Thyroid gland (tissue), 4 donors: ENCODE results near the gene FAM83C. TPM values are rescaled to one million over a fixed set of nuclear protein-coding genes. Genes with fewer than 3 reads are reported as not detected.

Source experiments
- DNase-seq, 2 donors: peaks; one replicate each; pipeline ENCODE4 v3.0.0-alpha.2; 2019
- H3K27ac ChIP-seq, 3 donors: fragments of 200-600 bp; sonication (generic); 1 replicate in 2 of 3; 2 replicates in 1 of 3; pipeline ENCODE4 v1.5.1; 2016 to 2019; ENCODE audit warnings: mild to moderate bottlenecking in 1 of 3, moderate library complexity in 1 of 3
- H3K27me3 ChIP-seq: fragments of 200-600 bp; sonication (generic); one replicate; pipeline ENCODE4 v1.5.1; 2019
- H3K36me3 ChIP-seq, 2 donors: fragments of 200-600 bp; sonication (generic); one replicate each; pipeline ENCODE4 v1.5.1; 2016 to 2019
- H3K4me1 ChIP-seq, 2 donors: fragments of 200-600 bp; sonication (generic); one replicate each; pipeline ENCODE4 v1.5.1; 2017 to 2019
- H3K4me3 ChIP-seq, 3 donors: fragments of 200-600 bp; sonication (generic); replicated peaks in 1 of 3; 1 replicate in 2 of 3; 2 replicates in 1 of 3; pipeline ENCODE4 v1.5.1; 2016; ENCODE audit warnings: mild to moderate bottlenecking in 1 of 3
- H3K9me3 ChIP-seq: fragments of 200-600 bp; sonication (generic); one replicate; pipeline ENCODE4 v1.5.1; 2017
- POLR2A ChIP-seq, 2 donors: fragments of 450-650 bp; IDR thresholded peaks; one replicate each; pipeline ENCODE4 v1.6.1; 2017; ENCODE audit warnings: antibody characterized with exemption in 2 of 2, mild to moderate bottlenecking in 2 of 2, moderate library complexity in 1 of 2
- WGBS, 2 donors: methylation state at CpG; one replicate each; pipeline ENCODE4 v1.1.5; 2017; 5-methylcytosine and 5-hydroxymethylcytosine counted together
- intact Hi-C: fragments of 100-400 bp; cut with DNase I; formaldehyde crosslinking; loops from one replicate; pipeline ENCODE4 v1.15.1; 2023
- total RNA-seq, 4 donors: library from RNA; depleted of rRNA; stranded (reverse); fragments of >200 nt; gene quantifications; one replicate each; pipeline ENCODE4 v1.2.3, GENCODE V29; 2016
- TF ChIP-seq, protein P1 (sequence below), 6 experiments: fragments of 200-600 bp in 3 of 6; fragments of 450-650 bp in 3 of 6; sonication (generic) in 3 of 6; IDR thresholded peaks; one replicate each; pipeline ENCODE4 v1.5.1; 2016 to 2019; ENCODE audit warnings: antibody characterized with exemption in 6 of 6, mild to moderate bottlenecking in 2 of 6, inconsistent platforms in 1 of 6, moderate library complexity in 1 of 6

Gene FAM83C
- total RNA-seq, 4 donors from 2014 or later: not detected

- no peak for DNase-seq
- H3K4me3 ChIP-seq: peak overlapping the region in 1 of 3 donors; percentile 79
- peaks cover 21 to 24% of the 10 kb centered on the region in 2 donors for H3K36me3 ChIP-seq
- intact Hi-C loops: no loop called here
- H3K9me3 ChIP-seq: no peaks in the 10 kb centered on the region
- H3K27ac ChIP-seq: peak overlapping the region in 2 of 3 donors; percentile 86 to 98
- WGBS, 2 donors: 89 to 91% methylated on average over 5 to 6 of the region's 6 CpGs
- TF ChIP-seq, protein P1, sequence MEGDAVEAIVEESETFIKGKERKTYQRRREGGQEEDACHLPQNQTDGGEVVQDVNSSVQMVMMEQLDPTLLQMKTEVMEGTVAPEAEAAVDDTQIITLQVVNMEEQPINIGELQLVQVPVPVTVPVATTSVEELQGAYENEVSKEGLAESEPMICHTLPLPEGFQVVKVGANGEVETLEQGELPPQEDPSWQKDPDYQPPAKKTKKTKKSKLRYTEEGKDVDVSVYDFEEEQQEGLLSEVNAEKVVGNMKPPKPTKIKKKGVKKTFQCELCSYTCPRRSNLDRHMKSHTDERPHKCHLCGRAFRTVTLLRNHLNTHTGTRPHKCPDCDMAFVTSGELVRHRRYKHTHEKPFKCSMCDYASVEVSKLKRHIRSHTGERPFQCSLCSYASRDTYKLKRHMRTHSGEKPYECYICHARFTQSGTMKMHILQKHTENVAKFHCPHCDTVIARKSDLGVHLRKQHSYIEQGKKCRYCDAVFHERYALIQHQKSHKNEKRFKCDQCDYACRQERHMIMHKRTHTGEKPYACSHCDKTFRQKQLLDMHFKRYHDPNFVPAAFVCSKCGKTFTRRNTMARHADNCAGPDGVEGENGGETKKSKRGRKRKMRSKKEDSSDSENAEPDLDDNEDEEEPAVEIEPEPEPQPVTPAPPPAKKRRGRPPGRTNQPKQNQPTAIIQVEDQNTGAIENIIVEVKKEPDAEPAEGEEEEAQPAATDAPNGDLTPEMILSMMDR (IDR thresholded peaks at IDR 0.05): no peak
- no peak for TF ChIP-seq POLR2A (IDR thresholded peaks at IDR 0.05)
- no peaks in the 10 kb centered on the region for H3K27me3 ChIP-seq
- H3K4me1 ChIP-seq: peaks cover 10 to 12% of the 10 kb centered on the region in 2 donors
Observed at GRCh38 chr20:35276408-35276807, 15.8 kb downstream of the FAM83C start.

DNA sequence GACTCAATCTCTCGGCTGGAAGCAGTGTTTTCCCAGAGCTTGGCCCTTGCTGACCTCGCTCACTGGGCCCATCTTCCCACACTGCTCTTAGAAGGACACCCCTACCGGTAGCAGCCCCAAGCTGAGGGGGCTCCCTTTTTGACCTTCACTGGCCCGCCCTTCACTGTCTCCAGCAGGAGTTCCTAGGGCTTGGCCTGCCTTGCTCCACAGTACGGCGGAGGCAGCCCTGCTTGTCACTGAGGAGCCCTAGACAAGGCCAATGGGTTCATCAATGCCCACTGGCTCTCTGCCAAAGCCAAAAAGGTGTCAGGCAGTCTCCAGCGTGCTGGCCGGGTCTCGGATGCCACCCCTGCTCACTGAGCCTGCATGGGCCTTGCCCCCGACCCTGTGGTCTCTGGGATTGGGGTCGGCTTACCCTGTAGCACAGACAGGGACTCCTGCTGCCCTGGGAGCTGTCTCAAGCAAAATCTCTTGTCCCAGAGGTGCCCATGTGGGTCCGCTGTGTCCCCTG is 16.4 kb downstream of the FAM83C start:
- intact Hi-C loops: no loop called here
- Histone ChIP-seq H3K27me3 (no peaks in the 10 kb centered on the region), H3K27ac (no peak overlapping the region), H3K4me3 (no peak overlapping the region), H3K36me3 (peaks cover 22 to 28% of the 10 kb centered on the region in 2 donors), H3K9me3 (no peaks in the 10 kb centered on the region), H3K4me1 (peaks cover 10 to 12% of the 10 kb centered on the region in 2 donors)
- DNase-seq: no peak
- TF ChIP-seq POLR2A (IDR thresholded peaks at IDR 0.05): no peak
- TF ChIP-seq, protein P1 (IDR thresholded peaks at IDR 0.05): no peak
- WGBS, 2 donors: 89 to 92% methylated on average over 10 to 12 of the region's 12 CpGs

DNA sequence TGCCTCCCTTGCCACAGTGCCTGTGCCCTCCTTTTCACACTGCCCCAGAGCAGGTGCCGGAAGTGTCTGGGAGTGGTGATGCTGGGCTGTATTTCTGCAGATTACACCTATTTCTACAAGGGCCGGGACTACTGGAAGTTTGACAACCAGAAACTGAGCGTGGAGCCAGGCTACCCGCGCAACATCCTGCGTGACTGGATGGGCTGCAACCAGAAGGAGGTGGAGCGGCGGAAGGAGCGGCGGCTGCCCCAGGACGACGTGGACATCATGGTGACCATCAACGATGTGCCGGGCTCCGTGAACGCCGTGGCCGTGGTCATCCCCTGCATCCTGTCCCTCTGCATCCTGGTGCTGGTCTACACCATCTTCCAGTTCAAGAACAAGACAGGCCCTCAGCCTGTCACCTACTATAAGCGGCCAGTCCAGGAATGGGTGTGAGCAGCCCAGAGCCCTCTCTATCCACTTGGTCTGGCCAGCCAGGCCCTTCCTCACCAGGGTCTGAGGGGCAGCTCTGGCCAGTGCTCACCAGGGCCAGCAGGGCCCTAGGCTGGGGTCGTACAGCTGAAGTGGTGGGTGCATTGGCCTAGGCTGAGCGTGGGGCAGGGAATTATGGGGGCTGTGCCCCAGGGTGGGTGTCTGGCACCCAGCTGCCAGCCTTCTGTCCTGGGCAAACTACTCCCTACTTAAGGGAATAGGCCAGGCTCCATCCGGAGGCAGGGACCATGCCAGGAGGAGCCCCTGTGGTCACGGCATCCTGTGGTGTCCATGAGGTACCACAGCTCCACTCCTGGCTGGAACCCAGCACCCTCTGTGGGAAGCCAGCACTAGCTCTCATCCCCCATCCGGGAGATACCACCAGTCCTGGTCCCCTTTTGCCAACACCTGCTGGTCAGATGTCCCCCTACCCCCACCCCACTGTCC is 17.8 kb downstream of the FAM83C start:
- Histone ChIP-seq H3K4me3 (no peak overlapping the region), H3K36me3 (peaks cover 12 to 15% of the 10 kb centered on the region in 2 donors), H3K9me3 (no peaks in the 10 kb centered on the region), H3K4me1 (peaks cover 12% of the 10 kb centered on the region in 2 donors), H3K27ac (no peak overlapping the region), H3K27me3 (no peaks in the 10 kb centered on the region)
- TF ChIP-seq POLR2A (IDR thresholded peaks at IDR 0.05): no peak
- TF ChIP-seq, protein P1 (IDR thresholded peaks at IDR 0.05): no peak
- no peak for DNase-seq
- 89 to 94% methylated on average over 21 to 23 of the region's 24 CpGs for WGBS, 2 donors
- intact Hi-C loops: no loop called here

- Histone ChIP-seq H3K36me3 (peaks cover 6 to 7% of the 10 kb centered on the region in 2 donors), H3K4me3 (no peak overlapping the region), H3K9me3 (no peaks in the 10 kb centered on the region), H3K27me3 (no peaks in the 10 kb centered on the region), H3K27ac (no peak overlapping the region), H3K4me1 (peaks cover 15 to 17% of the 10 kb centered on the region in 2 donors)
- 73 to 95% methylated on average over 10 of the region's 13 CpGs for WGBS, 2 donors
- intact Hi-C loops: no loop called here
- DNase-seq: no peak
- TF ChIP-seq, protein P1 (IDR thresholded peaks at IDR 0.05): no peak
- TF ChIP-seq POLR2A (IDR thresholded peaks at IDR 0.05): no peak
Observed at GRCh38 chr20:35273449-35274171, 18.6 kb downstream of the FAM83C start.
